Measurements from ENCODE around the gene RBP2.

RBP2 gene

DNA sequence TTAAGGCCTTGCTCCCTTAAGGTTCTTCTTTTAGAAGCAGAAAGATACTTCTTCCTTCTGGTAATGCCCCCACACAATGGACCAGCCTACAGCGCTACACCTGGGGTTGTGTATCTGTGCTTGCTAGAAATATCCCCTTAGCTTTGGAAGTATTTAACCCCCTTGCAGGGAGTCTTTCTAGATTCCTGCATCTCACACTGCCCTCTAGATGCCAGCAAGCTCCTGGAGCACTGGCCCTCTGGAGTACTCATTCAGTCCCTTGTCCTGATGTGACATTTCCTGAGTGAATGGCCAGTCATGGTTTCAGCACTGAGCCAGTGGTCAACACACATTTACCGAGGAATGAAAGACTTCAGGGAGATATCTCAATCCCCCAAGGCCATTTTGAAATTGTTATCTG is 30.4 kb upstream of the RBP2 start:
- H3K27me3 ChIP-seq (ENCODE audit: low read length), result no peaks in the 10 kb centered on the region
- no peaks in the 10 kb centered on the region for H3K79me2 ChIP-seq (ENCODE audit: insufficient read depth, low read length)
- no peaks in the 10 kb centered on the region for H3K36me3 ChIP-seq (ENCODE audit: low read length)
- H4K20me1 ChIP-seq (ENCODE audit: low read depth, low read length), result no peaks in the 10 kb centered on the region
- no peak overlapping the region for H3K4me3 ChIP-seq (ENCODE audit: insufficient read depth, low read length, poor library complexity, severe bottlenecking)
- H3K9me3 ChIP-seq (ENCODE audit: insufficient read depth, low read length), result no peaks in the 10 kb centered on the region
- H2AFZ ChIP-seq (ENCODE audit: low read depth, low read length, severe bottlenecking), result no peak overlapping the region
- no peak overlapping the region for H3K9ac ChIP-seq (ENCODE audit: low read length)
- no peak overlapping the region for H3K27ac ChIP-seq (ENCODE audit: low read depth, low read length)
- no peak overlapping the region for H3K4me2 ChIP-seq (ENCODE audit: low read depth, low read length, poor library complexity, severe bottlenecking)
- no peaks in the 10 kb centered on the region for H3F3A ChIP-seq (ENCODE audit: insufficient read depth)
- no peak for TF ChIP-seq EZH2phosphoT487 (conservative IDR thresholded peaks at IDR 0.05; ENCODE audit: low read length)
- TF ChIP-seq, protein P1, sequence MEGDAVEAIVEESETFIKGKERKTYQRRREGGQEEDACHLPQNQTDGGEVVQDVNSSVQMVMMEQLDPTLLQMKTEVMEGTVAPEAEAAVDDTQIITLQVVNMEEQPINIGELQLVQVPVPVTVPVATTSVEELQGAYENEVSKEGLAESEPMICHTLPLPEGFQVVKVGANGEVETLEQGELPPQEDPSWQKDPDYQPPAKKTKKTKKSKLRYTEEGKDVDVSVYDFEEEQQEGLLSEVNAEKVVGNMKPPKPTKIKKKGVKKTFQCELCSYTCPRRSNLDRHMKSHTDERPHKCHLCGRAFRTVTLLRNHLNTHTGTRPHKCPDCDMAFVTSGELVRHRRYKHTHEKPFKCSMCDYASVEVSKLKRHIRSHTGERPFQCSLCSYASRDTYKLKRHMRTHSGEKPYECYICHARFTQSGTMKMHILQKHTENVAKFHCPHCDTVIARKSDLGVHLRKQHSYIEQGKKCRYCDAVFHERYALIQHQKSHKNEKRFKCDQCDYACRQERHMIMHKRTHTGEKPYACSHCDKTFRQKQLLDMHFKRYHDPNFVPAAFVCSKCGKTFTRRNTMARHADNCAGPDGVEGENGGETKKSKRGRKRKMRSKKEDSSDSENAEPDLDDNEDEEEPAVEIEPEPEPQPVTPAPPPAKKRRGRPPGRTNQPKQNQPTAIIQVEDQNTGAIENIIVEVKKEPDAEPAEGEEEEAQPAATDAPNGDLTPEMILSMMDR (IDR thresholded peaks at IDR 0.05; ENCODE audit: insufficient read depth, low read length, poor library complexity, severe bottlenecking), result no peak
- no peaks in the 10 kb centered on the region for H3K9me2 ChIP-seq (replicated peaks; ENCODE audit: insufficient read depth, low read length)

DNA sequence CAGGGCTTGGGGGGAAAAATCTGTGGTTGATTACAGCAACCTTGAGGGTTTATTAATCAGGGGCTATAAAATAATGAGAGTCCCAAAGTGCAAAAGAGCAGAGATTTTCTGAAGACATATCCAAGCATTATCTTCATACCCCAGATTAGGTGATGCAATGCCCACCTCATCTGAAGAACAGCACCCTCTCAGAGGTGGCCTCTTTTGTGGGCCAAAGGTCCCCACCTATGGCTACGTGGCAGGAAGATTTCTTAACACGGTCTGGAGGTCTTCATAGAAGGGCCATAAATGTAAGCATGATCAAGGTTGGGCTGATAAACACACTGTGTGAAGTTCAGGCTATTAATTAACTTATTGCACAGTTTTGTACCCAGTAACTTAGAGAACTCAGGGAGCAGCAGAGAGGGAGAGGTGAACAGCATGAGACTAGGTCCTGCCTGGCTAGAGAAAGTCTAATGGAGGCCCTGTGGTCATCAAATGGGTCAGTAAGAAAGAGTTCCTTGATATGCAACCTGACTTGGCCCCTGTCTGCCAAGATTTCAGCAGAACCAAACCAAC is 29.6 kb upstream of the RBP2 start:
- Histone ChIP-seq H3K79me2 (ENCODE audit: insufficient read depth, low read length) (no peaks in the 10 kb centered on the region), H3K9me2 (replicated peaks; ENCODE audit: insufficient read depth, low read length) (no peaks in the 10 kb centered on the region), H3F3A (ENCODE audit: insufficient read depth) (no peaks in the 10 kb centered on the region), H3K27me3 (ENCODE audit: low read length) (no peaks in the 10 kb centered on the region), H3K36me3 (ENCODE audit: low read length) (no peaks in the 10 kb centered on the region), H3K27ac (ENCODE audit: low read depth, low read length) (no peak overlapping the region), H3K9me3 (ENCODE audit: insufficient read depth, low read length) (no peaks in the 10 kb centered on the region), H2AFZ (ENCODE audit: low read depth, low read length, severe bottlenecking) (no peak overlapping the region), H3K9ac (ENCODE audit: low read length) (no peak overlapping the region), H3K4me3 (ENCODE audit: insufficient read depth, low read length, poor library complexity, severe bottlenecking) (no peak overlapping the region), H4K20me1 (ENCODE audit: low read depth, low read length) (no peaks in the 10 kb centered on the region), H3K4me2 (ENCODE audit: low read depth, low read length, poor library complexity, severe bottlenecking) (no peak overlapping the region)
- TF ChIP-seq EZH2phosphoT487 (conservative IDR thresholded peaks at IDR 0.05; ENCODE audit: low read length), result no peak
- TF ChIP-seq, protein P1 (IDR thresholded peaks at IDR 0.05; ENCODE audit: insufficient read depth, low read length, poor library complexity, severe bottlenecking), result no peak

DNA sequence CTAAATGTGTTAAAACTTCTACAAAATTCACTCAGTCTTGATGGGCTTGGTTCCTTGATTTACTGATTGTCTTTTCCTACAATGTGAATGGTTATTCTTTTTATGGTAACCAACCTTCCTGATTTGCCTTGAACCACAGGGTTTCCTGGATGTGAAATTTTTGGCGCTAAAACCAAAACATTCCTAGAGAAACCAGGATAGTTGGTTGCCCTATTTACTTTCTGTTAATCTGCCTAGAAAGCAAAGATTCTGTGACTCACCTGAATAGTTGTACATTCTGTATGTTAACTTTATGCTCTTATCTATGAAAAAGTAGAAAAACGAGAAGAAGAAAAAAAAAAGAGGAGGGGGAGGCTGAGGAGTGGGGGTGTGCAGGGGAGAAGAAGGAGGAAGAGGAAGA is 23.2 kb upstream of the RBP2 start:
- H3K9me3 ChIP-seq (ENCODE audit: insufficient read depth, low read length), result no peaks in the 10 kb centered on the region
- no peak overlapping the region for H3K4me2 ChIP-seq (ENCODE audit: low read depth, low read length, poor library complexity, severe bottlenecking)
- no peaks in the 10 kb centered on the region for H3F3A ChIP-seq (ENCODE audit: insufficient read depth)
- TF ChIP-seq EZH2phosphoT487 (conservative IDR thresholded peaks at IDR 0.05; ENCODE audit: low read length), result no peak
- TF ChIP-seq, protein P1 (IDR thresholded peaks at IDR 0.05; ENCODE audit: insufficient read depth, low read length, poor library complexity, severe bottlenecking), result no peak
- no peaks in the 10 kb centered on the region for H3K79me2 ChIP-seq (ENCODE audit: insufficient read depth, low read length)
- H3K36me3 ChIP-seq (ENCODE audit: low read length), result no peaks in the 10 kb centered on the region
- no peak overlapping the region for H3K27ac ChIP-seq (ENCODE audit: low read depth, low read length)
- no peak overlapping the region for H3K9ac ChIP-seq (ENCODE audit: low read length)
- no peaks in the 10 kb centered on the region for H3K27me3 ChIP-seq (ENCODE audit: low read length)
- no peak overlapping the region for H3K4me3 ChIP-seq (ENCODE audit: insufficient read depth, low read length, poor library complexity, severe bottlenecking)
- no peak overlapping the region for H2AFZ ChIP-seq (ENCODE audit: low read depth, low read length, severe bottlenecking)
- H4K20me1 ChIP-seq (ENCODE audit: low read depth, low read length), result no peaks in the 10 kb centered on the region
- no peaks in the 10 kb centered on the region for H3K9me2 ChIP-seq (replicated peaks; ENCODE audit: insufficient read depth, low read length)
